Bone marrow (tissue), 2 donors: ENCODE data around the gene GNAT1.
"Not testable (repeated sequence)": the region's sequence is repeated elsewhere in the genome, so short reads cannot be mapped to it uniquely, and the experiment has no call there.

Experiments used
- DNase-seq, 2 donors: peaks; one replicate each; lab custom pipeline; 2025; lab: John Stamatoyannopoulos, UW

GNAT1 gene

GRCh38 chr3:50203113-50203808, 11.9 kb downstream of the GNAT1 start:
- no peak for DNase-seq

- DNase-seq, result no peak
These were observed 12.7 kb downstream of the GNAT1 start for GRCh38 chr3:50203809-50204803.

- no peak for DNase-seq
These were observed 13.5 kb downstream of the GNAT1 start, which contains the start of gene SLC38A3 for GRCh38 chr3:50204804-50205412. Gene SLC38A3, plus strand, starts transcription at chr3:50205271. Its CDS starts 8,929 bp downstream, at chr3:50214200.

DNA sequence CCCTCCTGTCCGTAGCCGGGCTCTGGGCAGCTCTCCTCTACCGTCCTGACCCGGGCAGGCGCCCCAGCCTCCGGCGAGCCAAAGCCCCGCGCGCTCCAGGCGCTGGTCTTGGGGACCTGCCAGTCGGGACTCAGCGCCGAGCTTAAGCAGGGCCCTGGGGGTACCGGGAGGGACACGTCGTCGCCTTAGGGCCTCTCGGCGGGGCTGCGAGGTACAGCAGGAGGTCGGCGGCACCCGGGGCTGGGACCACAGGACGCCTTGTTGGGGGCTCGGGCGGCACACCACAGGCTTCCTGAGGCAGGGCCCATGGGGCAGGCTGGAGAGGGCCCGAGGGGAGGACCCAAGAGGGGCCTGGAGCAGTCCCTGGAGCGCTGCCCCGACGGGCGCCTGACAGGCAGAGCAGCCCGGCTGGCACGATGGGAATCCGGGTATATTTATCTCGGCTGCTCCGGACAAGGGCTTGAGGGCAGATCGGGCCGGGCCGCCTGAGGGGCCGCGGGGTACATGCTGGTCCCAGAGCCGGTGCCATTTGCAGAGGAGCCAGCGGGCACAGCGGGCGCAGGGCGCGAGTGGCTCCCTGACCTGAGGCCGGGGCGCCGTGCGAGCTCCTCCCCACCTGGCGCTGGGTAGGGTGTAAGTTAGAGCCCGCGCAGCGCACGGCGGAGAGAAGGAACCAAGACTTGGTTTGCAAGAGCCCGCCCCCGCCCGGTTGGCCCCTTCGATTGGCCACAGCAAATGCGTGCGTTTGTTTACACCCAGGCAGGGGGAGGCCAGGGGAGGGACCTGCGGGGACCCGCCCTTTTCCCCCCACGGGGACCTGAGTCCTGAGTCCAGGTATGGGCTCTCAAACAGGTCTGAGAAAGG, 14.2 kb downstream of the GNAT1 start:
- DNase-seq, result no peak

DNA sequence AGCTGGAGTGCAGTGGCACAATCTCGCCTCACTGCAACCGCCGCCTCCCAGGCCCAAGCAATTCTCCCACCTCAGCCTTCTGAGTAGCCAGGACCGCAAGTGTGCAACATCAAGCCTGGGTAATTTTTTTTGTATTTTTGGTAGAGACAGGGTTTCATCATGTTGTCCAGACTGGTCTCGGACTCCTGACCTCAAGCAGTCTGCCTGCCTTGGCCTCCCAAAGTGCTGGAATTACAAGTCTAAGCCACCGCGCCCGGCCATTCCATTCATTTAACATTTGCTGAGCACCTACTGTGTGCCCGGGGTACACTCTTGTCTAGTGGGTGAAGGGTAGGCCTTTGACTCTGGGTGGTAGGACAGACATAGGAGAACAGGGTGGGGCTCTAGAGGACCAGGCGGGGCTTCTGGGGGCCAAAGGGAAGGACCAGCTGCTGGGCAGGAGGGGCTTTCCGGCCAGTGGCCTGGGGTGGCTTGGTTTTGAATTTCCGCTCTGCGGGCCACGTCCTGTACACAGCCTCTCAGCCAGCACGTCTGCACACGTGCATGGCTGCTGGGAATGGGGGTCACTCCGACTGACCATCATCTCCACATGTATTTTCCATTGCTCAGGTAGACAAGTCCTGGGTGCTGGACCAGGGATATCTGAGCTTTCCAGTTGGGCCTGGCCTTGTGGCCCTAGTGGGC, 16.1 kb downstream of the GNAT1 start:
- DNase-seq, result no peak

- DNase-seq, result no peak
These were observed 17.4 kb downstream of the GNAT1 start for GRCh38 chr3:50208677-50209344.

GRCh38 chr3:50210176-50210509, 18.7 kb downstream of the GNAT1 start:
- DNase-seq, result no peak

DNA sequence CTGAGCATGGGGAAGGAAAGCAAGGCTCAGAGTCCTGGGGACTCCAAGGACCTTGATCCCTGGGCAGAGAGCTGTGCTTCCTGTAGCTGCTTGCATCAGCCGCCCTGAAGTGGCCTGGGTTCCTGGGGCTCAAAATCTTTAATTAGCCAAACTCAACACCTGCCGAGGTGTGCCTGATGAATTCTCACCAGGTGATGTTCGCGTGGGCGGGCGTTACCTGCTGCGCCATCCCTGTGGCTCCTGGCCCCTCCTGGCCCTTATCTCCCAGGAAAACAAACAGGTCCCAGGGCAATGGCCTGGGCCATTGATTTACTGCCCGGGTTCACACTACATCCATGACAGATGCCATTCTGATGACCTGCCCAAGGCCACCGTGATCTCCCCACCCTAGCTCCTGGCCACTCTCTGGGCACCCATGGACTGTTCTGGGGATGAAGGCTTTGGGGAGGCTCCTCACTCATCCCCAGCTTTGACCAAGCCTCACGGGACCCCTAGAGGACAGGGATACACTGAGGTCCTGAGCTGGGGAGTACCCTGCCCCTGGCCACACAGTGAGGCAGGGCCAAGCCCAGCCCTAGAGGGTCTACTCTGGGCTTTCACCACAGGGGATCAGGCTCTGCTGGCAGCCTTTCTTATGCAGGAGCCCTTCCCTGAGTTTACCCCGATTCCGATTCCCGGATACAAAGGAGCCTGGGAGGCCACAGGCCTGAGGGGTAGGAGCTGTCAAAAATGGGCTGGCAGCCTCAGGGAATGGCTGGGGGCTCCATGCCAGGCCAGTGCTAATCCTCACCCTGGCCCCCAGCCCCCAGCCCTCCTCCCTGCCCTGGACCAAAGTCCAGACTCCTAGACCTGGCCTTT, 19.3 kb downstream of the GNAT1 start:
- DNase-seq, result no peak

- not testable (repeated sequence) for DNase-seq
These were observed 19.9 kb downstream of the GNAT1 start for GRCh38 chr3:50211368-50211717.

DNA sequence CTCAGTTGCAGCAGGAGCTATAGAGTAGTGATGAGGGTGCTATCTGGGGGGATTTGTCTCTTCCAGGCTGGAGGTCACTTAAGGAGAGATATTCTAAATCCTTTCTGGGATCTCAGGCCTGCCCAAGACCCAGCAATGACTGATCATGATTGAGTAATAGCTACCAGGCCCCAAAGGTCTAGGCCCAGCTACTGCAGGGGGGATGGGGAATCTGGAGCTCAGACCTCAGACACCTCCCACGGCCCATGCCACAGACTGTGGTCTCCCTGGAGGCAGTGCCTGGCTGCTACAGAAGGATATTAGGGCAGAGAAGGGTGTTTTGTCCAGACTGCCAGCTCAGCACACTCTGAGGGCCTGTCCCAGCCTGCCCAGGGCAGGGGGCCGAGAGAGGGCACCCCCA, 20.5 kb downstream of the GNAT1 start:
- no peak for DNase-seq

DNA sequence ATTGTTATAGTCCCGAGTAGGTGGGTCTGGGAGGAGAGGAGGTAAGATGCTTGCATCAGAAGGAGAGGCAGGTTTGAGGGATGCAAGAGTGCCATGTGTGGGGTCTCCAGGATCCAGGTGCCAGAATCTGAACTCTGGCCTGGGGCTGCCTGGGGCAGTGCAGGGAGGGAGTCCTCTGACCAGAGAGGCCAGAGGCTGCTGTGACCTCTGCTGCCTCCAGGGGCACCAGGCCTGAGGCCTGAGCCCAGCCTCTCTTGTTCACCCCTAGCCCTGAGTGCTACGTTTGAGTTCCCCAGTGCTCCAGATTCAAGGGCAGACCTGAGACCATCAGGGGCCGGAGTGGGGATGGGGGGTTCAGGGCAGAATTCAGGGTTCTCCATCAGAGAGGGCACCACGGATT, 21.1 kb downstream of the GNAT1 start:
- no peak for DNase-seq

DNA sequence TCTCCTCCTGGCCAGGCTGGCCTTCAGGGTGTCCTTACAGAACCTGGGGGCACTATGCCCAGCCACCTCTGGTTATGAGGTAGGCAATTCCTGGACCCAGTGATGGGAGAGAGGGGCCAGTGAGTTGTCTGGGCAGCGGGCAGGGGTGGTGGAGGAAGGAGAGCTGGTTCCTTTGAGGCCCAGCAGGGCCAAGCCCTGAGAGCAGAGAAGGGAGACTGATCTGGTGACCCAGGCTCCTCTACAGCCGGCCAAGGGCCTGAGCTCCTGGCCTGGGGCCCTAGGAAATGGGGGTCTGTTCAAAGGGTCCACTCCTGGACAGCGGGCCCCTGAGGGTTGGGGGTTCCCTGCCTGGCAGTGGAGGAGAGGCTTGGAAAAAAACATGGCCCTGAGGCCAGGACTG, 21.6 kb downstream of the GNAT1 start:
- no peak for DNase-seq

DNA sequence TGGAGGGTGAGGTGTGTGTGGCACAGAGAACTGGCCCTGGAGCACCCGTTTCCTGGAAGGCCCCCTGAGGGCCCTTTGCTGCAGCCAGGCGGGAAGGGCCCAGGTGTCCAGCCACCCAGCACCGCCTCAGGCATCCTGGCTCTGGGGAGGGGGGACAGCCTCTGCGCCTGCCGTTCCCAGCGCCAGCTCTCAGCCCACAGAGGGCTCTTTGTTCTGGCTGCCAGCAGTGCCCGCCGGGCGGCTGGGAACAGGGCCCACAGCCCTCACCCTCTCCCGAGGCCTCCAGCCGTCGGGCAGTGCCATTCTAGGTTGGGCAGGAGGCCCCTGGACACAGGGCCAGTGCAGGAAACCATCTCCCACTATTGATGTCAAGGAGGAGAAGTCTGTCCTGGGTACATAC, 22.0 kb downstream of the GNAT1 start:
- no peak for DNase-seq

DNA sequence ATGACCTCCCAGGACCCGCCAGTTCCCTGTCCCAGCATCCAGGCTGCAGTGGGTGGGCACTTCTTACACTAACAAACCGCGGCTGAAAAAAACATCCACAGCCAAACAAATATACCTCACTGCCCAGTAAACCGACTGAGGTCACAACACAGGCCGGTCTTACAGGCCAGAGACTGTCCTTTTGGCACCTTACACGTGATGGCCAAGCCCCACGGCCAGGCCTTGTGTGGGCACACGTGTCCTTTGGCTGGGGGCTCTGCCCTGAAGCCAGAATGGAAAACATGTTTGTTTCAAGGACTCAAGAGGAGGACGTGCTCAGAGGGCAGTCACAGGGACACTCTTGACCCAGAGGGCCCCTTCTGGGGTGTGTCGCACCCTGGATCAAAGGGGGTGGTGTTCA, 23.4 kb downstream of the GNAT1 start:
- no peak for DNase-seq

- no peak for DNase-seq
These were observed 24.1 kb downstream of the GNAT1 start for GRCh38 chr3:50215529-50215928.

- DNase-seq, result no peak
These were observed 26.3 kb downstream of the GNAT1 start for GRCh38 chr3:50217681-50218080.

GRCh38 chr3:50218448-50218847, 27.0 kb downstream of the GNAT1 start:
- DNase-seq, result no peak

GRCh38 chr3:50219285-50219684, 27.9 kb downstream of the GNAT1 start:
- no peak for DNase-seq

GRCh38 chr3:50220109-50220508, 28.7 kb downstream of the GNAT1 start:
- no peak for DNase-seq

DNA sequence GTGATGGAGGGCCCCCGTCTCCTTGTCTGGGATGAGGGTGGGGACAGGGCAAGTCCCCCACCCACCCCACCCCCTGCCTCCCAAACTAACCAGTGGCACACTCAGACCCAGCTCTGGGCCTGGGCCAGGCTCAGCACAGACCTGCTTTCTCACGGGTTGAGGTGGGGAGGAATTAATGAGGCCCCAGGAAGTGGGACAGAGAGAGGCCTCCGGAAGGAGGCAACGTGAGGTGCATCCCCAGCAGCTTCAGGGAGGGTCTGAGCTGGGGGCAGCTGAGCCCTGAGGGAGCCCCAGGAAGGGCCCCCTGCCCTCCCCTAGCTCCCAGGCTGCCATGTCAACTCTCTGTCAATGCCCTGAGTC, 29.6 kb downstream of the GNAT1 start:
- no peak for DNase-seq
